Measurements from ENCODE around the gene KIF25.

DNA sequence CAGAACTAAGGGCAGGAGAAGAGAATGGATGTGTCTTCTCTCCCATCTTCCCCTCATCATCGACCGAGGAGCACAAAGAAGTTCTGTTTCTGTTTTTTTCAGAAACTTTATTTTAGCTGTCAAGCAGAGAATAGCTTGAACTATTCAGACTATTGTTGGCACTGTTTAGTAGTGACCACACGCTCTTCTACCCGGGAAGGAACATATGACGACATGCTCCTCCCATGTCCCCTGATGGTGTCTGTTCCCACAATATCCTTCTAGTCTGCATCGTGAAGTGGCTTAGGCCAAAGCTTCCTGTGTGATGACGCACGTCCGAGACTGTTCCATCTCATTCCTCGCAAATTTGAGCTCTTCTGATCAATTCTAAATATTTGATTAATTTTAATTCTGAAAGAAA is 27.2 kb upstream of the KIF25 start:
- TF ChIP-seq, protein P1, sequence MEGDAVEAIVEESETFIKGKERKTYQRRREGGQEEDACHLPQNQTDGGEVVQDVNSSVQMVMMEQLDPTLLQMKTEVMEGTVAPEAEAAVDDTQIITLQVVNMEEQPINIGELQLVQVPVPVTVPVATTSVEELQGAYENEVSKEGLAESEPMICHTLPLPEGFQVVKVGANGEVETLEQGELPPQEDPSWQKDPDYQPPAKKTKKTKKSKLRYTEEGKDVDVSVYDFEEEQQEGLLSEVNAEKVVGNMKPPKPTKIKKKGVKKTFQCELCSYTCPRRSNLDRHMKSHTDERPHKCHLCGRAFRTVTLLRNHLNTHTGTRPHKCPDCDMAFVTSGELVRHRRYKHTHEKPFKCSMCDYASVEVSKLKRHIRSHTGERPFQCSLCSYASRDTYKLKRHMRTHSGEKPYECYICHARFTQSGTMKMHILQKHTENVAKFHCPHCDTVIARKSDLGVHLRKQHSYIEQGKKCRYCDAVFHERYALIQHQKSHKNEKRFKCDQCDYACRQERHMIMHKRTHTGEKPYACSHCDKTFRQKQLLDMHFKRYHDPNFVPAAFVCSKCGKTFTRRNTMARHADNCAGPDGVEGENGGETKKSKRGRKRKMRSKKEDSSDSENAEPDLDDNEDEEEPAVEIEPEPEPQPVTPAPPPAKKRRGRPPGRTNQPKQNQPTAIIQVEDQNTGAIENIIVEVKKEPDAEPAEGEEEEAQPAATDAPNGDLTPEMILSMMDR (IDR thresholded peaks at IDR 0.05; ENCODE audit: low read depth, low read length) = no peak
- TF ChIP-seq POLR2A (IDR thresholded peaks at IDR 0.05; ENCODE audit: extremely low read depth, insufficient read length) = no peak
